CD4-positive, alpha-beta T cell treated with Interleukin-15 for 4 hours (primary cell): ENCODE results near the gene CHKB.

Experiments
- DNase-seq: peaks from one replicate; pipeline ENCODE4 v3.0.0-alpha.2; 2020; ENCODE audit warnings: low spot score

The CHKB gene

GRCh38 chr22:50548921-50549790 lies 33.5 kb downstream of the CHKB start:
- no peak for DNase-seq

GRCh38 chr22:50548040-50548920 lies 34.4 kb downstream of the CHKB start:
- peak; percentile 57 for DNase-seq

- DNase-seq, result no peak
Measured at GRCh38 chr22:50547263-50547985, 35.2 kb downstream of the CHKB start.

GRCh38 chr22:50546326-50547262 lies 36.1 kb downstream of the CHKB start:
- DNase-seq, result no peak

- DNase-seq, result peak; percentile 41
Measured at GRCh38 chr22:50545522-50546325, 36.9 kb downstream of the CHKB start, which contains the start of gene KLHDC7B. Gene KLHDC7B (plus strand): TSS chr22:50545899. CDS start chr22:50546244, 345 bp downstream.

- no peak for DNase-seq
Measured at GRCh38 chr22:50544746-50545253, 37.8 kb downstream of the CHKB start.

GRCh38 chr22:50544078-50544745 lies 38.4 kb downstream of the CHKB start:
- DNase-seq, result peak; percentile 86

GRCh38 chr22:50542416-50542927 lies 40.2 kb downstream of the CHKB start:
- DNase-seq, result no peak

- DNase-seq, result peak; percentile 52
Measured at GRCh38 chr22:50541667-50542026, 41.0 kb downstream of the CHKB start.

- no peak for DNase-seq
Measured at GRCh38 chr22:50540381-50540780, 42.3 kb downstream of the CHKB start.

- DNase-seq, result no peak
Measured at GRCh38 chr22:50537765-50538164, 44.9 kb downstream of the CHKB start.

- no peak for DNase-seq
Measured at GRCh38 chr22:50536226-50536625, 46.4 kb downstream of the CHKB start.

GRCh38 chr22:50535113-50535512 lies 47.5 kb downstream of the CHKB start:
- DNase-seq, result no peak

GRCh38 chr22:50533856-50534711 lies 48.6 kb downstream of the CHKB start:
- DNase-seq, result peak; percentile 38

- no peak for DNase-seq
Measured at GRCh38 chr22:50532824-50533796, 49.5 kb downstream of the CHKB start.

- DNase-seq, result no peak
Measured at GRCh38 chr22:50531962-50532674, 50.5 kb downstream of the CHKB start.
